Activated CD8-positive, alpha-beta T cell treated with anti-CD3 and anti-CD28 coated beads, Interleukin-2, amount 10 ng/mL, durations not matched to agents 7 days and 5 days (primary cell): ENCODE data around the gene EIF4A3. TPM values are rescaled to one million over a fixed set of nuclear protein-coding genes. Genes with fewer than 3 reads are reported as not detected.

Experiments
- microRNA-seq: library from miRNA; unstranded; fragments of <30 nt; microRNA quantifications from one replicate; pipeline ENCODE4 v1.2.0, GENCODE V29; 2022
- total RNA-seq, 2 experiments: library from RNA; stranded (reverse); gene quantifications; one replicate each; pipeline ENCODE4 v1.2.3, GENCODE V29; 2021

Gene EIF4A3
- total RNA-seq, 2 experiments from 2014 or later: 181 to 183 TPM

Small RNAs within 50 kb of the gene (microRNA-seq; reads per million reads assigned to microRNA genes)
- gene MIR1268B: not detected

Other genes with a start within 250 kb of the EIF4A3 start
- gene TBC1D16, start 111.3 kb downstream of the EIF4A3 start, total RNA-seq: 1 to 10 TPM; 1.3 to 2.1 TPM
- gene CCDC40, start 110.5 kb downstream of the EIF4A3 start, total RNA-seq: not detected
- gene GAA, start 45.5 kb downstream of the EIF4A3 start, total RNA-seq: 10 to 100 TPM; 18.1 to 22.3 TPM
- not detected for gene CARD14, start 22.9 kb upstream of the EIF4A3 start, total RNA-seq
- gene SGSH, start 73.2 kb upstream of the EIF4A3 start, total RNA-seq: 1 to 10 TPM; 6.9 to 8.2 TPM
- gene SLC26A11, start 73.3 kb upstream of the EIF4A3 start, total RNA-seq: 1 to 10 TPM; 1.4 to 1.6 TPM
- 100 to 1,000 TPM; 438 to 455 TPM for gene RNF213, start 113.7 kb upstream of the EIF4A3 start, total RNA-seq